Pons (tissue), 1 donor: ENCODE measurements around the gene SUN1.
"Not testable (repeated sequence)": the region's sequence is repeated elsewhere in the genome, so short reads cannot be mapped to it uniquely, and the experiment has no call there.

Experiments used
- DNase-seq: peaks from one replicate; pipeline ENCODE4 v3.0.0-alpha.2; 2016; ENCODE audit warnings: low spot score

Gene SUN1

GRCh38 chr7:835021-835420 lies 2.7 kb downstream of the SUN1 start:
- no peak for DNase-seq

DNA sequence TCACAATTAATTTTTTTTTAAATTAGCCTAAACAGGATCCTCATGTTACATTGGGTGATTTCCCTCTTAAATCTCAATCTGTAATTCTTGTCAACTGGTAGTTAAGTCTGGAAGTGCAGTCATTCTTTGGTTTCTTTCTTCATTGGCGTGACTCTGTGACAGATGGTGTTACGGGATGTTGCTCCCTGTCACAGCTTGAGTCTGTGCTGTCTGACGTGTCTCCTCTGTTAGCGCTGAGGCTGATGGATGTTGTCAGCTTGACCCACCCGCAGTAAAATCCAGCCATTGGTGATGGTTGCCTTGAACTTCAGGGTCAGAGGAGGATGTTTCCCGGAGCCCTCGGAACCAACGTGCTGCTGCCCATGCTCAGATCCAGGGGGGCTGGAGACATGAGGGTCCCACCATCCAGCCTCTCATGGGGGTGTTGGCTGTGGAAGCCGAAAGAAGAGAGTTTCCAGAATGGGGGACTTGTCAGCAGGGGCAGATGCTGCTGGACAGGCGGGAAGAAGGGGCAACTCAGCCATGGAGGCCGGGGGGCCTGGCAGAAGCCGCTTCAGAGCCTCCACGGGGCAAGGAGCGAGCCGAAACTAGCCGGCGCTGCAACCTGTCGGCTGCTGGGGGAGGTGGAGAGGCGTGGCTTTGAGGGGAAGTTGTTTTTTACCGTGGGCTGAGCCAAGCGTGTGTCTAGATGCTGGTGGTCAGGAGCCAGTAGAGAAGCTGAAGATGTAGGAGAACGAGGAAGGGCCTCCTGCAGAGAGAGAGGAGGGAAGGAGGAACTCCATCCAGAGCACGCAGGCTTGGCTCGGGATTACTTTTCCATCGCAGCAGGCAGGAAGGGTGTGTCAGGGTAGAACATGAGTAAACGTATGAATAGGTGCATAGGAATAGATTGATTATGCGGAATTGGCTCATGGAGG lies 3.5 kb downstream of the SUN1 start:
- peak; percentile 40 for DNase-seq

DNA sequence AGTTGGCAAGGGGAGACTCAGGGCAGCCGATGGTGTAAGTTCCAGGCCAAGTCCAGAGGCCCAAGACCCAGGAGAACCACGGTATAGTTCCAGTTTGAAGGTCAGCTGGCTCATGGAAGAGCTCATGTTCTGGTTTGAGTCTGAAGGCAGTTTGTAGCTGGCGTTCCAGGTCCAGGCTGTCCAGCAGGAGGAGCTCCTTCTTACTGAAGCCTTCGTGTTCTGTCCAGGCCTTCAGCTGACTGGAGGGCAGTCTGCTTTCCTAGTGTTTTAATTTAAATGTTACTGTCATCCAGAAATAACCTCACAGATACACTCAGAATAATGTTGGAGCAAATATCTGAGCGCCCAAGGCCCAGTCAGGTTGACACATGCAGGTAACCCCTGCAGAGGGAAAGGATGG lies 4.2 kb downstream of the SUN1 start:
- DNase-seq, result peak; percentile 36

GRCh38 chr7:837001-837400 lies 4.7 kb downstream of the SUN1 start:
- DNase-seq, result no peak

DNA sequence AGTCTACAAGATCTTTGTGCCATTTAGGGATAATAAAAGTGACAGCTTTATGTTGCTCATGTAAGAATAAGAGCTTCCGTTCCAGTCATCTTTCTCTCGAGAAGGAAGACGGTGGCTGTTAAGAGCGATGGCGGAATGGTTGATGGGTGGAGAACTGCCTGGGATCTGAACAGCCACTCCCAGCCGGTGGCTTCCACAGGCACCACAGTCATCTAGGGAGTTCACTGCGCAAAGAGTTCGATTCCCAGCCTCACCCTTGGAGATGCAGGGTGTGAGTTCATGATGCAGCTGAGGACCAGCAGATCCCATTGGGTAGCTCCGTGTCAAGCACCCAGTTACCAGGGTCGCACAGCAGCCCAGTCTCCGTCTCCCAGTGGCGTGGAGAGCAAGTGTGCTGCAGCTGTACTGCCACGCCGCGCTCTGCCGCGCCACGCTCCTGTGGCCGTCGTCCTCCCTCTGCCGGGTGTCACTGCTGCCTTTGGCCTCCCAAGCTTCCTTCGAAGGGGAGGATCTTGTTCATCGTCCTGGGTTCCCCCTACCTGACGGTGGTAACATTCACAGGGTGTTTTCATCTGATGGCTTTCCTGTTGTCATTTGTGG lies 7.8 kb downstream of the SUN1 start:
- DNase-seq, result no peak

GRCh38 chr7:841943-842342 lies 9.7 kb downstream of the SUN1 start:
- no peak for DNase-seq

DNA sequence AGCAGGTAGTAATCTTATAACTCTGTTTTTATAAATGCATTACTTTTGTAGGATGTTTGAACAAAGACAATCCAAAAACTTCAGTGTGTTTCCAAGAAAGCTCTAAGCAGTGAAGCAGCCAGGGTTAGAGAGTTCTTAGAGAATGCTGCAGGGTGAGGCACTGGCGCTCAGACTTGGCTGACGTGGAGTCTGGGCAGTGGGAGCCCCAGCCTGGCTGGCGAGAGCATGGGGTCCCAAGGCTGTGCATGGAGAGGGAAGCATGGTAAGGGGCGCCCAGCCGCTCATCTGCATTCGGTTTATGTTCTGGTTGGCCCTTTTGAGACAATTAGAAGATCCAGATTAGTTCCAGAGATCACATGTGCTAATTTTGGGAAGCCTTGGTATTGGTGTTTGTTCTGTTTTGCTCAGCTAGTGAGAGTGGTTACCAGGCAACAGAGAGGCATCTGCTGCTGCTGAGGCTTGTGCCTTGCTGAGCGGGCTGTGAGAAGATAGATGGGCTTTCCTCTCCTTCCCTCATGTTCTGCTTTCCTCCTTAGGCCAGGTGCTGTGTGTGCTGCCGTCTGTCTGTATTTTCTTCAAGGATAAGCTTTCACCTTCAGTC lies 10.3 kb downstream of the SUN1 start:
- peak; percentile 49 for DNase-seq

- no peak for DNase-seq
Observed at GRCh38 chr7:843230-843629, 11.0 kb downstream of the SUN1 start.

DNA sequence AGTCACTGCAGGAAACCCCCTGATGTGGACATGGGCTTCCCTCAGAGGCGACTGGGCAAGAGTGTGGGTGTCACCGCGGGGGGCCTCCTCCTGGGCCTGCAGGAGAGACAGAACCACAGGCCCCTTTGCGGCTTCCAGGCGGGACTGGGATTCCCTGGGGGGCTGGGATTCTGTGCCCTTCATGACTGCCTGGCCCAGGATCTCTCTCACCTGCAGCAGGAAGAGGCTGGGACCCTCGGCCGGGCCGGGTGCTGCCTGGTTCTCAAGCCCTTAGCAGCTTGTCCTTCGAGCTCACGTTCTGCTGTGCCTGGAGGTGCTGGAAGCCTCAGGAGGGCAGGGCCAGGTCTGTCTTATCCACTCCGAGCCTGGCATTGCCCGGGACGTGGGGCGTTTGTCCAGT lies 11.8 kb downstream of the SUN1 start:
- no peak for DNase-seq

- no peak for DNase-seq
Observed at GRCh38 chr7:844514-844913, 12.2 kb downstream of the SUN1 start.

- no peak for DNase-seq
Observed at GRCh38 chr7:845091-845490, 12.8 kb downstream of the SUN1 start.

GRCh38 chr7:845731-846130 lies 13.5 kb downstream of the SUN1 start:
- no peak for DNase-seq

- not testable (repeated sequence) for DNase-seq
Observed at GRCh38 chr7:846958-847650, 14.8 kb downstream of the SUN1 start.

DNA sequence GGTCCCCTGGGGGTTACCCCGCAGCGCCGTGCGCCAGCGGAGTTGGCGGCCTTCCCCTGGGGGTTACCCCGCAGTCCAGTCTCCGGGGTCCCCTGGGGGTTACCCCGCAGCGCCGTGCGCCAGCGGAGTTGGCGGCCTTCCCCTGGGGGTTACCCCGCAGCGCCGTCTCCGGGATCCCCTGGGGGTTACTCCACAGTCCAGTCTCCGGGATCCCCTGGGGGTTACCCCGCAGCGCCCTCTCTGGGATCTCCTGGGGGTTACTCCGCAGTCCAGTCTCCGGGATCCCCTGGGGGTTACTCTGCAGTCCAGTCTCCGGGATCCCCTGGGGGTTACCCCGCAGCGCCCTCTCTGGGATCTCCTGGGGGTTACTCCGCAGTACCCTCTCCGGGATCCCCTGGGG lies 15.5 kb downstream of the SUN1 start:
- not testable (repeated sequence) for DNase-seq

DNA sequence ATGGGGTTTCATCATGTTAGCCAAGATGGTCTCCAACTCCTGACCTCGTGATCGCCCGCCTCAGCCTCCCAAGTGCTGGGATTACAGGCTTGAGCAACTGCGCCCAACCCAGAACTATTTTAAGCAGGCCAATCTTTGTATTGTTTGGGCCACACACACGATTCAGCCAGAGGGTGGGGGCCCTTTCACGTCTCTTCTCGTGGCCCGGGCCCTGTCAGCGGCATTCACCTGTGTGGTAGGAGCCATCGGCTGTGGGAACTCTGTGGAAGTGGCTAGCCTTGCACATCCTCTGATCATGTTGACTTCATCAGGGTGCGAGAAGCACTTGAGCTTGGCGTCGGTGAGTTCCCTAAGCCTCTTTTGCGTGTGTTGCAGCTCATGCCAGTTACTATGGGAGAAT lies 16.9 kb downstream of the SUN1 start:
- DNase-seq, result no peak

GRCh38 chr7:849781-850180 lies 17.5 kb downstream of the SUN1 start:
- no peak for DNase-seq

- DNase-seq, result no peak
Observed at GRCh38 chr7:851204-851603, 18.9 kb downstream of the SUN1 start.

- no peak for DNase-seq
Observed at GRCh38 chr7:853366-854117, 21.3 kb downstream of the SUN1 start.

- DNase-seq, result no peak
Observed at GRCh38 chr7:854118-854775, 22.0 kb downstream of the SUN1 start.

GRCh38 chr7:855686-856369 lies 23.6 kb downstream of the SUN1 start:
- no peak for DNase-seq
